Testis (tissue), 2 donors: ENCODE data around the gene VAV2.

ENCODE experiments used
- POLR2A ChIP-seq: fragments of 450-650 bp; IDR thresholded peaks from one replicate; pipeline ENCODE4 v1.6.1; 2017; ENCODE audit warnings: antibody characterized with exemption, mild to moderate bottlenecking, moderate library complexity
- TF ChIP-seq, protein P1 (sequence below), 3 experiments: fragments of 450-650 bp in 2 of 3; fragments of 200-600 bp in 1 of 3; sonication (generic) in 1 of 3; IDR thresholded peaks; one replicate each; pipeline ENCODE4 v1.5.1; 2016 to 2019; ENCODE audit warnings: antibody characterized with exemption in 3 of 3, mild to moderate bottlenecking in 2 of 3, moderate library complexity in 1 of 3

- TF ChIP-seq POLR2A, result no peak
- TF ChIP-seq, protein P1, sequence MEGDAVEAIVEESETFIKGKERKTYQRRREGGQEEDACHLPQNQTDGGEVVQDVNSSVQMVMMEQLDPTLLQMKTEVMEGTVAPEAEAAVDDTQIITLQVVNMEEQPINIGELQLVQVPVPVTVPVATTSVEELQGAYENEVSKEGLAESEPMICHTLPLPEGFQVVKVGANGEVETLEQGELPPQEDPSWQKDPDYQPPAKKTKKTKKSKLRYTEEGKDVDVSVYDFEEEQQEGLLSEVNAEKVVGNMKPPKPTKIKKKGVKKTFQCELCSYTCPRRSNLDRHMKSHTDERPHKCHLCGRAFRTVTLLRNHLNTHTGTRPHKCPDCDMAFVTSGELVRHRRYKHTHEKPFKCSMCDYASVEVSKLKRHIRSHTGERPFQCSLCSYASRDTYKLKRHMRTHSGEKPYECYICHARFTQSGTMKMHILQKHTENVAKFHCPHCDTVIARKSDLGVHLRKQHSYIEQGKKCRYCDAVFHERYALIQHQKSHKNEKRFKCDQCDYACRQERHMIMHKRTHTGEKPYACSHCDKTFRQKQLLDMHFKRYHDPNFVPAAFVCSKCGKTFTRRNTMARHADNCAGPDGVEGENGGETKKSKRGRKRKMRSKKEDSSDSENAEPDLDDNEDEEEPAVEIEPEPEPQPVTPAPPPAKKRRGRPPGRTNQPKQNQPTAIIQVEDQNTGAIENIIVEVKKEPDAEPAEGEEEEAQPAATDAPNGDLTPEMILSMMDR (IDR thresholded peaks at IDR 0.05), result no peak
These were observed 131.0 kb downstream of the VAV2 start for GRCh38 chr9:133861086-133861485.
